Astrocyte of the spinal cord (primary cell): ENCODE results near the gene L3MBTL4.

Source experiments
- DNase-seq: peaks from one replicate; pipeline ENCODE4 v3.0.0; 2011; ENCODE audit warnings: low read depth, low spot score
- H3K4me3 ChIP-seq: 2 replicates; pipeline ENCODE4 v1.5.1; 2011; ENCODE audit warnings: low read depth, mild to moderate bottlenecking, low read length, moderate library complexity
- in situ Hi-C: cut with HindIII; loops from 2 replicates; pipeline ENCODE4 v1.10.0; 2017; ENCODE audit warnings: low sequenced_read_pairs
- TF ChIP-seq, protein P1 (sequence below): IDR thresholded peaks from 2 replicates; pipeline ENCODE4 v1.5.1; 2012; ENCODE audit warnings: low read depth, mild to moderate bottlenecking, low read length, inconsistent platforms

Gene L3MBTL4

DNA sequence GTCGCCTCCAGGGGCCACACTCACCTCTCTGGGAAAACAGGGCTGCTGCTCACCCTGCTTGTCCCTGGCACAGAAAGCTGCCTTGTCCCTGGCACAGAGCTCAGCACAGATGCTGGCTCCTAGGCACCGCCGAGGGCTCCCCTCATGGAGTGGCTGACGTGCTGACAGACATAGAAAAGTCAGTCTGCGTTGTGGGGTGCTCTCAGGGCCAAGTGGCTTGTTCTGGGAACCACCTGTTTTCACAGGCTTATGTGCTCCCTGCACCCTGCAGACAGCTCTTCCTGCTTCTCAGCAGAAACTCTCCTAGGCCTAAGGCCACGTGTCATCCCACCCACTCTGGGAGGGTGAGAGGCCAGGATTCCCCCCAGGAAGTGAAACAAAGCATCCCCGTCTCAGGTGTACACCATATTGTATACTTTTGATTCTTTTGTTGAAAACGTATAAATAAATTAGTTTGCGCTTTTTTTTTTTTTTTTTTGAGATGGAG lies 434.7 kb downstream of the L3MBTL4 start:
- in situ Hi-C loops, result no loop called here
- H3K4me3 ChIP-seq, result no peak overlapping the region
- DNase-seq, result no peak
- TF ChIP-seq, protein P1, sequence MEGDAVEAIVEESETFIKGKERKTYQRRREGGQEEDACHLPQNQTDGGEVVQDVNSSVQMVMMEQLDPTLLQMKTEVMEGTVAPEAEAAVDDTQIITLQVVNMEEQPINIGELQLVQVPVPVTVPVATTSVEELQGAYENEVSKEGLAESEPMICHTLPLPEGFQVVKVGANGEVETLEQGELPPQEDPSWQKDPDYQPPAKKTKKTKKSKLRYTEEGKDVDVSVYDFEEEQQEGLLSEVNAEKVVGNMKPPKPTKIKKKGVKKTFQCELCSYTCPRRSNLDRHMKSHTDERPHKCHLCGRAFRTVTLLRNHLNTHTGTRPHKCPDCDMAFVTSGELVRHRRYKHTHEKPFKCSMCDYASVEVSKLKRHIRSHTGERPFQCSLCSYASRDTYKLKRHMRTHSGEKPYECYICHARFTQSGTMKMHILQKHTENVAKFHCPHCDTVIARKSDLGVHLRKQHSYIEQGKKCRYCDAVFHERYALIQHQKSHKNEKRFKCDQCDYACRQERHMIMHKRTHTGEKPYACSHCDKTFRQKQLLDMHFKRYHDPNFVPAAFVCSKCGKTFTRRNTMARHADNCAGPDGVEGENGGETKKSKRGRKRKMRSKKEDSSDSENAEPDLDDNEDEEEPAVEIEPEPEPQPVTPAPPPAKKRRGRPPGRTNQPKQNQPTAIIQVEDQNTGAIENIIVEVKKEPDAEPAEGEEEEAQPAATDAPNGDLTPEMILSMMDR, result no peak

DNA sequence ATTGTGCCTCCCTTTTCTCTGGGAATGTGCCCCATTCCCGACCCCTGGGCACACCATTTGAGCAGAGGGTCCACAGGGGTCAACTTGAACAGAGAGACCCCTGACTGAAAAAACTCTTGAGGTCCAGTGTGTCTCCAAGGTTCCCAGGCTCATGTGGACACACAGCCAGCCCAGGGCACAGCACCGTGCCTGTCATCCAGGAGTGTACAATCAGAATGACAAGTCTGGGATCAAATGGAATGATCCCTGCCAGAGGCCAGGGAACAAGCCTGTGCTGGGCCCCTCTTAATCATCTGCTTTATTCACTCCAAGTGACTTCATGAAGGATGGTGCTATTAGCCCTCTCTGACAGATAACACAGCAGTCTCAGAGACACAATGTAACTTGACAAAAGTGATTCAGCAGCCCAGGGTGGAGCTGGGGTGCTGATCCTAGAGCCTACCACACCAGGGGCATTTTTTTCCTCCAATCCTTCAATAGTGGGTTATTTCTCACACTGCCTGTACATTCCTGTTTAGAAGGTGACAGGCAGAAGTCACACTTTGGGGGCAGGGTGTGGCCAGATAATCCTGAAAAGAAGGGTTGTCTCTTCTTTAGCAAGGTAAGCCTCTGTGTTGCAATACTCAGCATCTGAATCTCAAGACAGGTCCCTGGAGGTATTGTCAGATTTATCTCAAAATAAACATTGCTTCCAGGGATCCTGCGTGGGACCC lies 435.4 kb downstream of the L3MBTL4 start:
- TF ChIP-seq, protein P1, result no peak
- no peak for DNase-seq
- H3K4me3 ChIP-seq, result no peak overlapping the region
- in situ Hi-C loops, result no loop called here

DNA sequence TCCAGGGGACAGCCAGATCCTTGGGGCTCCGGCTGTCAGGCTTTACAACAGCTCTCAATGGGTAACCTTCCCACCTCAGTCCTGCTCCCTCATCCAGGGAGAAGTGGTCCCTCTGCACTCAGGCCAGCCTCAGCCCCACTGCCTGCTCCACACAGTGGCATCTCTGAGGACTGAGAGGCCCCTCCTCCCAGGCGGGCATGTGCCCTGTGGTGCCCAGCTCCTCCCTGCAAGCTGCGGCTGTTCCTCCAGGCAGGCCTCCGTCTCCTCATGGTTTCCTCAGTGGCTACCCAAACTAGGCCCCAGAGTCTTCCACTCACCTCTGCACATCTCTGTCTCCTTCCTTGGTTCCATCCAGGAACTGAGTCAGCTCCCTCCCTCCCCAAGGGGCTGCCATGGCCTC lies 437.7 kb downstream of the L3MBTL4 start:
- no peak overlapping the region for H3K4me3 ChIP-seq
- no peak for DNase-seq
- TF ChIP-seq, protein P1, result no peak
- in situ Hi-C loops, result no loop called here

DNA sequence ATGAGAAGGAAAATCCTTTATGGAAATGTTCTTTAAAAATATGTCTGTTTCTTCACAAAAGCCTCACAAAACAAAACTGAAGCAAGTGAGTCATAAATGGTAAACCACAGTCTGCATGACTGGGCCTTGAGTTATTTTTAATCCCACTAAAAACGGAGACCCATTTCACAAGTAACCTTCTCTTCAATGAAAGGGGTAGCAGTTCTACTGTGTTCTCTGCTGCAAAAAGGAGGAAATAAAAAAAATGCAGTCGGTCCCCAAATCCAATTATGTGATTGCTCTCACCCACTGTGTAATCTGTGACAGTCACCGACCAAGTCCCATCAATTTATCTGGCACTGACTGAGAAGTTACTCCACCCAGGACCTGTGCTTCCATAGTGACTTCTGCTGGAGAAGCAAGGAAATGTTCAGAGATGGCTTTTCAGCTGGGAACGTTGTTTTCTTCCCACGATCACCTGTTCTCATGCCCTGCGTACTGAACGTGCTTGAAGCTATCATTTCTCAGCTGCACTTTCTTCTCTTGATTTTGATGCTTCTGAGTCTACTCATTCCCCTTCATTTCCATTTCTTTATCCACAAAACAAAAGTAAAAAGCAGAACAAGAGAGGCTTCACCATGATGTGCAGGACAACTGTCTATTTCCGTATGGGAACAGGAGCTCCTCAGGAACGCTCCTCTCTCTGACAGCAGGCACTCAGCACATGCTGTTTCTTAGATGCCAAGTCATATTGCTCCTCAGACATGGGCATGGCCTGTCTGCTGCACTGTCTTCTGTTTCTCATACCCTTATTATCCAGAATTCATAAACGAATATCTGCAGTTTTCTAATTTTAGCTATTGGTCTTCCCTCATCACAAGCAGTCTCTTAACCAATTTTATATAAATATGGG lies 439.4 kb downstream of the L3MBTL4 start:
- no peak overlapping the region for H3K4me3 ChIP-seq
- in situ Hi-C loops, result no loop called here
- DNase-seq, result peak; percentile 87
- TF ChIP-seq, protein P1, result peak; percentile 29

DNA sequence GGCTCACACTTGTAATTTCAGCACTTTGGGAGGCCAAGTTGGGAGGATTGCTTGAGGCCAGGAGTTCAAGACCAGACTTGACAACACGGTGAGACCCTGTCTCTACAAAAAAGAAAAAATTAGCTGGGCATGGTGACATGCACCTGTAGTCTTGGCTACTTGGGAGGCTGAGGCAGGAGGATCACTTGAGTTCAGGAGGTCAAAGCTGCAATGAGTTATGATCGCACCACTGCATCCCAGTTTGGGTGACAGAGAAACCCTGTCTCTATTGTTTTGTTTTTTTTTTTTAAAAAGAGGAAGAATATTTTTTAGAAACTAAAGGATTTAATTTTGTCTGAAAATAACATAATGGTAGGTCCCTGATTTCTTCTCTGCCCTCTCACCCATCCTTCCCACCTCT lies 440.0 kb downstream of the L3MBTL4 start:
- no peak overlapping the region for H3K4me3 ChIP-seq
- no peak for DNase-seq
- in situ Hi-C loops, result no loop called here
- TF ChIP-seq, protein P1, result no peak

DNA sequence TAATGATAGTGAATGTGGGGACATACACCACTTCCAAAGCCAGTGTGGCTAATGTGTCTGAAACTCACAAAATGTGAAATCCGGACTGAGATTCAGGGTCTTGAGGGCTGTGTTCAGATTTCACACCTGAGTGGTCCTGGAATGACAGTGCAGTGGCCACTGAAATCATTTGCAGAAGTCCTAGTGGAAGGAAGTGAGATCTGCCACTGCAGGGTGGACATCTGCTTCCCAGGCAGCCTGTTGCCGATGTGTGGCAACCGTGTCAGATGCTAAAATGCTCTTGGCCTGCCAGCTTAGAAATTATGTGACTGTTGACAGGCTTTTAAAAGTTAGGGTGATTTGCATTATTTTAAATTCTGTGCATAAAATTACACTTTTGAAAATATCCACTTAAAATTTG lies 441.6 kb downstream of the L3MBTL4 start:
- TF ChIP-seq, protein P1, result no peak
- no peak for DNase-seq
- in situ Hi-C loops, result no loop called here

More for the DNA sequence above, 441.6 kb downstream of the L3MBTL4 start:
- H3K4me3 ChIP-seq, result no peak overlapping the region
